ENCODE measurements around the gene CTNNA3.
A peak's percentile ranks its signal among the peaks of the same experiment; 100 is the strongest.

CTNNA3 gene

DNA sequence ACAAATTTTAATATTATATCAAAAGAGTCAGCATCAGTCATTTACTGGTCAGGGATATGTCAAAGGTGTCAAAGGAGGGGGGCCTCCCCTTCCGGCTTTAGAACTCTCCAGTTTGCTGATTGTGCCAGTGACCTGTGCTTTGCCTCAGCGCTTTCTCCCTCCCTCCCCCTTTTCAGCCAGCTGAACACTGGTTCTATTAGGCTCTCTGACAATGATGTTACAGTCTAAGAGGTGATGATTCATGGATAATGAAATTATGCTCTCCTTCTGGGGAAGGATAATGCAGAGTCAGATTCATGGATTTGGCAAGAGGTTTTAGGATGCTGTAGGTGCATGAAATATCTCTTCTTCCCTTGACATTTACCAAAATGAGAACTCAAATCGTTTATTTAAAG is 764.0 kb downstream of the CTNNA3 start:
- H3K9me3 ChIP-seq (replicated peaks; ENCODE audit: low read length) = no peaks in the 10 kb centered on the region
- H3K4me3 ChIP-seq (ENCODE audit: low read length) = no peak overlapping the region

DNA sequence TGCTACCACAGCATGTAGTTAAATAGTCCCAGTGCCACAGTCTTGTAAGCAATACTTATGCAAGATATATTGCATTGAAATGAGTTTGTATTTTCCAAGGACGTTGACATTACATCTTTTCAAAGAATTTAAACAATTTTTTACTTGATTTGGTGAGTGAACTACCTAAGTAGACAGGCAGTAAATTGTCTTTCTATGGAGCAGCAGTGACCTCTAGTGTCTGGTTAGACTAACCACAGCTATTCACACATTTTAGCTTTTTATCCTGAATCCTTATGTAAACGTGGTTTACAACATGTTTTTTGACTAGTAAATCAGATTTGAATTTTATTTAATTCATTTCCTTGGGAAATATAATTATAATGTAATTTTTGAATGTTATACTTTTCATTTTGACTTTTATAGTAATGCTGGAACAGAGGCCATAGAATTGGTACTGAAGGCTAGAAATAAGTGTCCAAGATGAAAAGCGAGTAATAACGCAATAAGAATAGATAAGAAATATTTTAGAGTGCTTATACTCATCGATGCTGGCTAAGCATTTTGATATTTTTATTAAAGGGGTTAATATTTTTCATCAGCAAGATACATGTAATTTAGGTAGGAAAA is 764.6 kb downstream of the CTNNA3 start:
- Histone ChIP-seq H3K9ac (ENCODE audit: low read depth, low read length) (no peak overlapping the region), H3K4me1 (ENCODE audit: control insufficient read depth, insufficient read depth, low read length) (peaks cover 15% of the 10 kb centered on the region), H3K9me3 (replicated peaks; ENCODE audit: low read length) (no peaks in the 10 kb centered on the region), H3K27me3 (ENCODE audit: control insufficient read depth, insufficient read depth, low read length) (peaks cover 36% of the 10 kb centered on the region), H3K4me3 (ENCODE audit: low read length) (no peak overlapping the region), H3K36me3 (ENCODE audit: insufficient read depth, low read length) (no peaks in the 10 kb centered on the region), H3K4me2 (ENCODE audit: low read length) (no peak overlapping the region)

More for the DNA sequence above, 764.0 kb downstream of the CTNNA3 start:
- Histone ChIP-seq H3K27me3 (ENCODE audit: control insufficient read depth, insufficient read depth, low read length) (peaks cover 34% of the 10 kb centered on the region), H3K4me2 (ENCODE audit: low read length) (no peak overlapping the region), H3K36me3 (ENCODE audit: insufficient read depth, low read length) (no peaks in the 10 kb centered on the region), H3K4me1 (ENCODE audit: control insufficient read depth, insufficient read depth, low read length) (peaks cover 15% of the 10 kb centered on the region), H3K9ac (ENCODE audit: low read depth, low read length) (no peak overlapping the region)

DNA sequence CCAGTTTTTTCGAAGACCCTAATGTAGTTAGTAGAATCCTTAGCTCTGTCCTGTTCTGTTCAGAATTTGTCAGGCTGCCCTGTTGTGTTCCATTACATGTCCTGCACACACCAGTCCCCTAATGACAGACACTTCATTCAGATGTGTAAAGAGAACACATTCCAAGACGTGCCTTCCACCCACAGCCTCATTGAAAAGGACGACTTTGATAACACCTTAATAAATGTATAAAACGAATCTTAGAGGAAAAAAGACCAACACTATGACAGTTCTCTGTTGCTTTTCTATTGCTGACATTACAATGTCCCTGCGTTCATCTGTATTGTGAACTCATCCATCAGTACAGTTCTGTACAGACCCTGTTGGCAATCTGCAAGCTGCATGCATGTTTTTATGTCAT is 766.6 kb downstream of the CTNNA3 start:
- peaks cover 15% of the 10 kb centered on the region for H3K4me1 ChIP-seq (ENCODE audit: control insufficient read depth, insufficient read depth, low read length)
- no peak overlapping the region for H3K4me3 ChIP-seq (ENCODE audit: low read length)
- H3K27me3 ChIP-seq (ENCODE audit: control insufficient read depth, insufficient read depth, low read length) = peaks cover 36% of the 10 kb centered on the region
- H3K4me2 ChIP-seq (ENCODE audit: low read length) = no peak overlapping the region
- no peaks in the 10 kb centered on the region for H3K36me3 ChIP-seq (ENCODE audit: insufficient read depth, low read length)
- H3K9me3 ChIP-seq (replicated peaks; ENCODE audit: low read length) = no peaks in the 10 kb centered on the region
- no peak overlapping the region for H3K9ac ChIP-seq (ENCODE audit: low read depth, low read length)

DNA sequence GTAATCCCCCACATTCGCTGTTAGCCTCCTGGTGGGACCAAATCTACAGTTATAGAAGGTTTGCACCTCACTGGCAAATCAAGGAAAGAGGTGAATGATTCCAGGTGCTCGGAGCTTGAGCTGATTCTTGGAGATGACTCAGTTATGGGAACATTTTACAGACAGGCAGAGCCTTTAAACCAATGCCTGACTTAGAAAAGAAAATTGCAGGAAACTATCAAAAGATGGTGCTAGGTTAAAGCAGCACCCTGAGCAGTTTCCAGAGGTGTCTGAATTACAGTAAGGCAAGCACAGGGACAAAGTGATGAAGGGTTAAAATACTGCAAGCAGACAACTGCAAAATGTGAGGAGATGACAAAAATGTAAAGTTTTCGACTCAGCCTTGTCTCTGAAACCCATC is 767.2 kb downstream of the CTNNA3 start:
- no peak overlapping the region for H3K9ac ChIP-seq (ENCODE audit: low read depth, low read length)
- H3K4me1 ChIP-seq (ENCODE audit: control insufficient read depth, insufficient read depth, low read length) = peaks cover 15% of the 10 kb centered on the region
- no peaks in the 10 kb centered on the region for H3K9me3 ChIP-seq (replicated peaks; ENCODE audit: low read length)
- H3K4me3 ChIP-seq (ENCODE audit: low read length) = no peak overlapping the region
- no peaks in the 10 kb centered on the region for H3K36me3 ChIP-seq (ENCODE audit: insufficient read depth, low read length)
- H3K27me3 ChIP-seq (ENCODE audit: control insufficient read depth, insufficient read depth, low read length) = peaks cover 36% of the 10 kb centered on the region
- H3K4me2 ChIP-seq (ENCODE audit: low read length) = peak overlapping the region; percentile 92

DNA sequence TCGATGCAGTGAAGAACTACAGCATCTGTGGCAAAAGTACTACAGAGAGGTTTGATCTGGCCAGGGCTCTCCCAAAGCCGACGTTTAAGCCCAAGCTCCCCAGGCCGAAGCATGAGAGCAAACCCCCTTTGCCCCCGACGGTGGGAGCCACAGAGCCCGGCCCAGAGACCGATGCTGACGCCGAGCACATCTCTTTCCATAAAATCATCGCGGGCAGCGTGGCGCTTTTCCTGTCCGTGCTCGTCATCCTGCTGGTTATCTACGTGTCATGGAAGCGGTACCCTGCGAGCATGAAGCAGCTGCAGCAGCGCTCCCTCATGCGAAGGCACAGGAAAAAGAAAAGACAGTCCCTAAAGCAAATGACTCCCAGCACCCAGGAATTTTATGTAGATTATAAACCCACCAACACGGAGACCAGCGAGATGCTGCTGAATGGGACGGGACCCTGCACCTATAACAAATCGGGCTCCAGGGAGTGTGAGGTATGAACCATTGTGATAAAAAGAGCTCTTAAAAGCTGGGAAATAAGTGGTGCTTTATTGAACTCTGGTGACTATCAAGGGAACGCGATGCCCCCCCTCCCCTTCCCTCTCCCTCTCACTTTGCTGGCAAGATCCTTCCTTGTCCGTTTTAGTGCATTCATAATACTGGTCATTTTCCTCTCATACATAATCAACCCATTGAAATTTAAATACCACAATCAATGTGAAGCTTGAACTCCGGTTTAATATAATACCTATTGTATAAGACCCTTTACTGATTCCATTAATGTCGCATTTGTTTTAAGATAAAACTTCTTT is 767.8 kb downstream of the CTNNA3 start:
- no peaks in the 10 kb centered on the region for H3K36me3 ChIP-seq (ENCODE audit: insufficient read depth, low read length)
- H3K27me3 ChIP-seq (ENCODE audit: control insufficient read depth, insufficient read depth, low read length) = peaks cover 36% of the 10 kb centered on the region
- H3K4me2 ChIP-seq (ENCODE audit: low read length) = peak overlapping the region; percentile 92
- H3K4me1 ChIP-seq (ENCODE audit: control insufficient read depth, insufficient read depth, low read length) = peaks cover 15% of the 10 kb centered on the region
- H3K9me3 ChIP-seq (replicated peaks; ENCODE audit: low read length) = no peaks in the 10 kb centered on the region
- peak overlapping the region; percentile 25 for H3K9ac ChIP-seq (ENCODE audit: low read depth, low read length)
- H3K4me3 ChIP-seq (ENCODE audit: low read length) = peak overlapping the region; percentile 65

GRCh38 chr10:66927251-66927935 is 768.6 kb downstream of the CTNNA3 start:
- Histone ChIP-seq H3K9me3 (replicated peaks; ENCODE audit: low read length) (no peaks in the 10 kb centered on the region), H3K4me2 (ENCODE audit: low read length) (peak overlapping the region; percentile 92), H3K9ac (ENCODE audit: low read depth, low read length) (peak overlapping the region; percentile 25), H3K4me3 (ENCODE audit: low read length) (peak overlapping the region; percentile 65), H3K27me3 (ENCODE audit: control insufficient read depth, insufficient read depth, low read length) (peaks cover 36% of the 10 kb centered on the region), H3K36me3 (ENCODE audit: insufficient read depth, low read length) (no peaks in the 10 kb centered on the region), H3K4me1 (ENCODE audit: control insufficient read depth, insufficient read depth, low read length) (peaks cover 15% of the 10 kb centered on the region)

GRCh38 chr10:66926841-66927240 is 769.2 kb downstream of the CTNNA3 start:
- no peak overlapping the region for H3K9ac ChIP-seq (ENCODE audit: low read depth, low read length)
- H3K4me3 ChIP-seq (ENCODE audit: low read length) = no peak overlapping the region
- peaks cover 15% of the 10 kb centered on the region for H3K4me1 ChIP-seq (ENCODE audit: control insufficient read depth, insufficient read depth, low read length)
- H3K36me3 ChIP-seq (ENCODE audit: insufficient read depth, low read length) = no peaks in the 10 kb centered on the region
- no peaks in the 10 kb centered on the region for H3K9me3 ChIP-seq (replicated peaks; ENCODE audit: low read length)
- peak overlapping the region; percentile 92 for H3K4me2 ChIP-seq (ENCODE audit: low read length)
- H3K27me3 ChIP-seq (ENCODE audit: control insufficient read depth, insufficient read depth, low read length) = peaks cover 31% of the 10 kb centered on the region

DNA sequence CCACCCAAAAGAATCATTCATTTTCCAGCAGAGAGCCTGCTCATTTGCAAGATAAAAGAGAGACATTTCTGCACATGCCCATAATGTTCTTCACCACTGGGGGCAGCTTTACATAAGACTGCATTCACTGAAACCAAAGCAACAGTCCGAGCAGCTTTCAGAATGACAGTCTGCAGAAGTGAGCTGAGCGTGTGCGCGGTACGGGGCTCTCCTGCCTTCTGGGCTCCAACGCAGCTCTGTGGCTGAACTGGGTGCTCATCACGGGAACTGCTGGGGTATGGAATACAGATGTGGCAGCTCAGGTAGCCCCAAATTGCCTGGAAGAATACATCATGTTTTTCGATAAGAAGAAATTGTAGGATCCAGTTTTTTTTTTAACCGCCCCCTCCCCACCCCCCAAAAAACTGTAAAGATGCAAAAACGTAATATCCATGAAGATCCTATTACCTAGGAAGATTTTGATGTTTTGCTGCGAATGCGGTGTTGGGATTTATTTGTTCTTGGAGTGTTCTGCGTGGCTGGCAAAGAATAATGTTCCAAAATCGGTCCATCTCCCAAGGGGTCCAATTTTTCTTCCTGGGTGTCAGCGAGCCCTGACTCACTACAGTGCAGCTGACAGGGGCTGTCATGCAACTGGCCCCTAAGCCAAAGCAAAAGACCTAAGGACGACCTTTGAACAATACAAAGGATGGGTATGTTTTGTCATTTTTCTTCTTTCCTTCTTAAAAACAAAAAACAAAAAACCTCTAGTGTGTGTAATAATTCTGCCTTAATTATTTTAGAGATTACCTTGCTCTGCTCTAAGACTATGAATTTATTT is 769.9 kb downstream of the CTNNA3 start, which contains the start of gene LRRTM3:
LRRTM3 (plus strand) TSS at position 141 of the 820 bp plus-strand sequence.
- peaks cover 15% of the 10 kb centered on the region for H3K4me1 ChIP-seq (ENCODE audit: control insufficient read depth, insufficient read depth, low read length)
- peaks cover 31% of the 10 kb centered on the region for H3K27me3 ChIP-seq (ENCODE audit: control insufficient read depth, insufficient read depth, low read length)
- H3K9ac ChIP-seq (ENCODE audit: low read depth, low read length) = peak within 1 kb of the TSS; percentile 10
- H3K4me3 ChIP-seq (ENCODE audit: low read length) = peak within 1 kb of the TSS; percentile 58
- H3K9me3 ChIP-seq (replicated peaks; ENCODE audit: low read length) = no peaks in the 10 kb centered on the region
- peak within 1 kb of the TSS; percentile 84 for H3K4me2 ChIP-seq (ENCODE audit: low read length)
- no peaks in the 10 kb centered on the region for H3K36me3 ChIP-seq (ENCODE audit: insufficient read depth, low read length)

DNA sequence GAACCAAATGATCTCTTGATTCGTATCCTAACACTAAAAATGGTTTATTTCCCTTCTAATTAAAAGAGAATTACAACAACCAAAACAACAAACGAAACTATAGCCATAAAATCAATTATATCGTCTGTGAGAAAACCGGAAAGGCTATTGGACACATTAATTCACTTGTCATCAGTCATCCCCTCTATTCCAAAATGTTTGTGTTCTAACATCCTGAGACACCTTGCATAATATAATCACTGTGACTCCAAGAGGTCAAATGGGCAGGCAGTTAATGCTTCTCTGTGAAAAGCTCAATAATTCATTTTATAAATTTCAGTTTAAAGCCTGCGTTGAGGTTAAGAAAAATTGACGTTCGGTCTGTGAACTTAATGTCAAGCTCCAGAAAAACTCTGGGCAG is 770.6 kb downstream of the CTNNA3 start:
- Histone ChIP-seq H3K36me3 (ENCODE audit: insufficient read depth, low read length) (no peaks in the 10 kb centered on the region), H3K9ac (ENCODE audit: low read depth, low read length) (no peak overlapping the region), H3K4me2 (ENCODE audit: low read length) (peak overlapping the region; percentile 84), H3K4me3 (ENCODE audit: low read length) (peak overlapping the region; percentile 58), H3K27me3 (ENCODE audit: control insufficient read depth, insufficient read depth, low read length) (peaks cover 31% of the 10 kb centered on the region), H3K9me3 (replicated peaks; ENCODE audit: low read length) (no peaks in the 10 kb centered on the region), H3K4me1 (ENCODE audit: control insufficient read depth, insufficient read depth, low read length) (peaks cover 15% of the 10 kb centered on the region)

GRCh38 chr10:66924674-66925345 is 771.2 kb downstream of the CTNNA3 start:
- H3K9ac ChIP-seq (ENCODE audit: low read depth, low read length) = no peak overlapping the region
- H3K4me1 ChIP-seq (ENCODE audit: control insufficient read depth, insufficient read depth, low read length) = peaks cover 15% of the 10 kb centered on the region
- H3K4me2 ChIP-seq (ENCODE audit: low read length) = peak overlapping the region; percentile 84
- H3K4me3 ChIP-seq (ENCODE audit: low read length) = no peak overlapping the region
- H3K9me3 ChIP-seq (replicated peaks; ENCODE audit: low read length) = no peaks in the 10 kb centered on the region
- H3K36me3 ChIP-seq (ENCODE audit: insufficient read depth, low read length) = no peaks in the 10 kb centered on the region
- H3K27me3 ChIP-seq (ENCODE audit: control insufficient read depth, insufficient read depth, low read length) = peaks cover 30% of the 10 kb centered on the region

All from skeletal muscle satellite cell (primary cell).